ENCODE data around the gene ZNF385B.

ZNF385B gene

DNA sequence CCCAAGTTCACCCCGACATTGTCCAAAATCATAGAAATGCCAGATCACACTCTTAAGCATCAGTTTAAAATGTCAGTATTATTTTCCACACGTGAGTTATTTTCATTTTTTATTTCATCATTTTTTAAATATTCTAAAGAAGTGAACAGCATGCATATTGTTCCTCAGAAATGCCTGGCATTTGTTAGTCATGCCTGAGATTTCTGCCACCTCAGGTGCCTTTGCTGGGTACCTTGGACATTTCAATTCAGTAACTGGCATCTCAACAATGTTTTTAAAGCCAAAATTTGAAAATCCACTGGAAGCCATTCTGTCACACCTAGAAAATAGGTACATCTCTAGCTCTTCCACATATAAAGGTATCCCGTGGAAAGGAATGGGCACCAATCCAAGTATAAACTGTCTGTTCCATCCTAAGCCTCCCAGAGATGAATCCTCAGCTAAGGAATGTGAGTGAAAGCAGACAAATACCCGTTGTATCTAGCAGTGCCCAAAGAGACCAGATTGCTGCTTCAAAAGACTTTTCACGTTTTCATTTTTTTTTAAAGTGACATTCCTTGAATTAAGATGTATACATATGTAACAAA, 159.8 kb downstream of the ZNF385B start:
- no peak for DNase-seq (ENCODE audit: low read depth)
- TF ChIP-seq, protein P1, sequence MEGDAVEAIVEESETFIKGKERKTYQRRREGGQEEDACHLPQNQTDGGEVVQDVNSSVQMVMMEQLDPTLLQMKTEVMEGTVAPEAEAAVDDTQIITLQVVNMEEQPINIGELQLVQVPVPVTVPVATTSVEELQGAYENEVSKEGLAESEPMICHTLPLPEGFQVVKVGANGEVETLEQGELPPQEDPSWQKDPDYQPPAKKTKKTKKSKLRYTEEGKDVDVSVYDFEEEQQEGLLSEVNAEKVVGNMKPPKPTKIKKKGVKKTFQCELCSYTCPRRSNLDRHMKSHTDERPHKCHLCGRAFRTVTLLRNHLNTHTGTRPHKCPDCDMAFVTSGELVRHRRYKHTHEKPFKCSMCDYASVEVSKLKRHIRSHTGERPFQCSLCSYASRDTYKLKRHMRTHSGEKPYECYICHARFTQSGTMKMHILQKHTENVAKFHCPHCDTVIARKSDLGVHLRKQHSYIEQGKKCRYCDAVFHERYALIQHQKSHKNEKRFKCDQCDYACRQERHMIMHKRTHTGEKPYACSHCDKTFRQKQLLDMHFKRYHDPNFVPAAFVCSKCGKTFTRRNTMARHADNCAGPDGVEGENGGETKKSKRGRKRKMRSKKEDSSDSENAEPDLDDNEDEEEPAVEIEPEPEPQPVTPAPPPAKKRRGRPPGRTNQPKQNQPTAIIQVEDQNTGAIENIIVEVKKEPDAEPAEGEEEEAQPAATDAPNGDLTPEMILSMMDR (IDR thresholded peaks at IDR 0.05; ENCODE audit: insufficient read depth, low read depth, low read length, missing control alignments): no peak
- H3K4me3 ChIP-seq (ENCODE audit: low read depth, low read length): no peak overlapping the region

GRCh38 chr2:179695486-179695885, 165.9 kb downstream of the ZNF385B start:
- H3K4me3 ChIP-seq (ENCODE audit: low read depth, low read length): no peak overlapping the region
- no peak for DNase-seq (ENCODE audit: low read depth)
- TF ChIP-seq, protein P1 (IDR thresholded peaks at IDR 0.05; ENCODE audit: insufficient read depth, low read depth, low read length, missing control alignments): no peak

GRCh38 chr2:179694963-179695362, 166.4 kb downstream of the ZNF385B start:
- DNase-seq (ENCODE audit: low read depth): no peak
- TF ChIP-seq, protein P1 (IDR thresholded peaks at IDR 0.05; ENCODE audit: insufficient read depth, low read depth, low read length, missing control alignments): no peak

DNA sequence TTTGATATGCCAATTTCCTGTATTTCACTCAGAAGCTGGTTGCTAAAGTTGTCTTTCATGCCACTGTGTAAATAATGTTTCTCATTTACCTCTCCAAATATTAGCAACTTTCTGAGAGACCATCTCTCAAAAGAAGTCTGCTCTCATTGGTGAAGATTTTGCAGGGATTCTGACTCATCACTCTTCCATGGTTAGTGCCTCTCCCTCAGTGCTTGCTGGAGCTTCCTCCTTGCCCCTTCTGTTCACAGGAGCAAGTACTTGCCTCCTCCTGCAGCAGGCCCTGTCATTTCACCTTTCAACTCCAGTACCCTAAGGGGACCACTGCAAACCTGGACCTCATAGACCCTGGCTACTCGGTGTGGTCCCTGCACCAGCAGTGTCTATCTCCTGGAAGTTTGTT, 168.8 kb downstream of the ZNF385B start:
- no peak overlapping the region for H3K4me3 ChIP-seq (ENCODE audit: low read depth, low read length)
- DNase-seq (ENCODE audit: low read depth): no peak
- TF ChIP-seq, protein P1 (IDR thresholded peaks at IDR 0.05; ENCODE audit: insufficient read depth, low read depth, low read length, missing control alignments): no peak

More at GRCh38 chr2:179694963-179695362, 166.4 kb downstream of the ZNF385B start:
- H3K4me3 ChIP-seq (ENCODE audit: low read depth, low read length): no peak overlapping the region

DNA sequence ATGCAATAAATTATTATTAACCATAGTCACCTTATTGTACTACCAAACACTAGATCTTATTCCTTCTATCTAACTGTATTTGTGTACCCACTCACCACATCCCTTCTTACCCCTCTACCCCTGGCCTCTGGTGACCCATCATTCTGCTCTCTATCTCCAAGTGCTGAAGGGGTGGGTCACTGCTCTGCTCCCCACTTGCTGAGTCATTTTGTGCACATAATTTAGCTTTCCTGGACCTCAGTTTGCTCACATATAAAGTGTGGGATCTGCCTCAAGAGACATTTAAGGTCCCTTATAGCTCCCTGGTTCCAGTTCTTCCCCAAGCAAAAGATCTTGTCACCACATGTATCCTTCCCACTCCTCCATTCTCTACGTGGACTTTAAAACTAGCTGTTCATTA, 169.4 kb downstream of the ZNF385B start:
- TF ChIP-seq, protein P1 (IDR thresholded peaks at IDR 0.05; ENCODE audit: insufficient read depth, low read depth, low read length, missing control alignments): no peak
- no peak overlapping the region for H3K4me3 ChIP-seq (ENCODE audit: low read depth, low read length)
- DNase-seq (ENCODE audit: low read depth): no peak

DNA sequence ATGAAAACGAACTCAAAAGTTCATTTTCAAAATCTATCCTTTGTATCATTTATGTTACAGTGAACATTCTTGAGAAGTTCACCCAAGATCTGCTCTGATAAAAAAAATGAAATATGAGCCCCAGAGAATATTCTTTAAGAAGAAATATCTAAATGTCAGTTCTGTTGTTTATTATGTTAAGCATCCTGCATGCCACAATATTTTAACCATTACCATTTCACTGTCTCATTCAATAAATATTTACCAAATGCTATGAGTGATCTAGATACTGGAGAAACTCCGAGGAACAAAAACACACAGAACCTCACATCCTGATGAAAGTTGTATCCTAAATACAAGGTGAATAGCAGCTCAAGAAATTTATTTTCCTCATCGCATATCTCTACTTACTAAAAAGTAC, 170.2 kb downstream of the ZNF385B start:
- H3K4me3 ChIP-seq (ENCODE audit: low read depth, low read length): no peak overlapping the region
- TF ChIP-seq, protein P1 (IDR thresholded peaks at IDR 0.05; ENCODE audit: insufficient read depth, low read depth, low read length, missing control alignments): no peak
- DNase-seq (ENCODE audit: low read depth): no peak

- TF ChIP-seq, protein P1 (IDR thresholded peaks at IDR 0.05; ENCODE audit: insufficient read depth, low read depth, low read length, missing control alignments): no peak
- no peak overlapping the region for H3K4me3 ChIP-seq (ENCODE audit: low read depth, low read length)
- DNase-seq (ENCODE audit: low read depth): no peak
Measured at GRCh38 chr2:179686718-179687342, 174.6 kb downstream of the ZNF385B start.

Data from GM12865 (cell line).